ENCODE measurements around the gene LRTM1. TPM values are rescaled to one million over a fixed set of nuclear protein-coding genes. Genes with fewer than 3 reads are reported as not detected.
A peak's percentile ranks its signal among the peaks of the same experiment; 100 is the strongest.

Gene LRTM1
- total RNA-seq, 1 experiment from 2014 or later: not detected

DNA sequence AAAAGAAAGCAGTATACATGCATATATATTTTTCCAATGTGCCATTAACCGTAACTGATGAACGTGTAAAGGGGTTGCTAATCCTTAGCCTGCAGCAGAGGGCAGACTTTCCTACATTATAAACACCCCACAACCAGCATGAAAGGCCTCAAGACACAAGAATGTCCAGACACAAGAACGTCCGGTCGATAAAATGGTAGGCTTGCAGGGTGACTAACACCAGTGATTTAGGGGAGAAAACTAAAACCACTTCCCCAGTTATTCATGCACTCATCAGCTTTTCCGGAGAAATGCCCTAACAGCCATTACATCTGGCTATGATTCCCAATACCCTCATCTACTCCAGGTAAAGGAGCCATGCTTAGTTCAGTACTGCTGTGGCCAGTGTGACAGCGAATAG is 57.4 kb downstream of the LRTM1 start:
- Histone ChIP-seq H3K9me3 (ENCODE audit: low read length) (no peaks in the 10 kb centered on the region), H2AFZ (ENCODE audit: low read length) (peak overlapping the region; percentile 33), H3F3A (ENCODE audit: low read length, unreplicated experiment) (no peaks in the 10 kb centered on the region), H3K4me2 (ENCODE audit: low read length) (peak overlapping the region; percentile 26; the same call in 1 of the 2 replicates), H3K9me2 (replicated peaks; ENCODE audit: low read length) (no peaks in the 10 kb centered on the region), H3K36me3 (ENCODE audit: low read depth, low read length) (no peaks in the 10 kb centered on the region), H3K27ac (ENCODE audit: low read length) (peak overlapping the region; percentile 38; the same call in 1 of the 2 replicates), H3K4me3 (ENCODE audit: low read length) (no peak overlapping the region), H3K79me2 (ENCODE audit: low read length) (no peaks in the 10 kb centered on the region), H3K9ac (ENCODE audit: low read length) (no peak overlapping the region), H3K27me3 (ENCODE audit: low read length) (no peaks in the 10 kb centered on the region), H3K4me1 (ENCODE audit: insufficient read depth, low read length) (peaks cover 21% of the 10 kb centered on the region), H4K20me1 (ENCODE audit: low read length) (no peaks in the 10 kb centered on the region)
- BruUV-seq (replicated peaks): no TSS peak
- CTCF ChIA-PET: no interaction called here
- no peak for TF ChIP-seq EZH2 (IDR thresholded peaks at IDR 0.05; ENCODE audit: low read length, unreplicated experiment)
- TF ChIP-seq, protein P1, sequence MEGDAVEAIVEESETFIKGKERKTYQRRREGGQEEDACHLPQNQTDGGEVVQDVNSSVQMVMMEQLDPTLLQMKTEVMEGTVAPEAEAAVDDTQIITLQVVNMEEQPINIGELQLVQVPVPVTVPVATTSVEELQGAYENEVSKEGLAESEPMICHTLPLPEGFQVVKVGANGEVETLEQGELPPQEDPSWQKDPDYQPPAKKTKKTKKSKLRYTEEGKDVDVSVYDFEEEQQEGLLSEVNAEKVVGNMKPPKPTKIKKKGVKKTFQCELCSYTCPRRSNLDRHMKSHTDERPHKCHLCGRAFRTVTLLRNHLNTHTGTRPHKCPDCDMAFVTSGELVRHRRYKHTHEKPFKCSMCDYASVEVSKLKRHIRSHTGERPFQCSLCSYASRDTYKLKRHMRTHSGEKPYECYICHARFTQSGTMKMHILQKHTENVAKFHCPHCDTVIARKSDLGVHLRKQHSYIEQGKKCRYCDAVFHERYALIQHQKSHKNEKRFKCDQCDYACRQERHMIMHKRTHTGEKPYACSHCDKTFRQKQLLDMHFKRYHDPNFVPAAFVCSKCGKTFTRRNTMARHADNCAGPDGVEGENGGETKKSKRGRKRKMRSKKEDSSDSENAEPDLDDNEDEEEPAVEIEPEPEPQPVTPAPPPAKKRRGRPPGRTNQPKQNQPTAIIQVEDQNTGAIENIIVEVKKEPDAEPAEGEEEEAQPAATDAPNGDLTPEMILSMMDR (conservative IDR thresholded peaks at IDR 0.05; ENCODE audit: low read depth, low read length): peak; percentile 85
- DNase-seq: peak; percentile 85
- intact Hi-C loops (cut with micrococcal nuclease): loop anchor here (1.0 kb wide), 6 partner anchors 12 to 852 kb away; no protein-coding TSS in a partner anchor
- POLR2A ChIA-PET (ENCODE audit: unreplicated experiment): interaction anchor here (0.6 kb wide), 1 partner anchor 547 kb away, joined by 3 read pairs; no protein-coding TSS in a partner anchor
- peak; percentile 94 for ATAC-seq
